ENCODE results near the gene PAWR.

The PAWR gene

GRCh38 chr12:79563021-79563740, 127.6 kb downstream of the PAWR start:
- no peak for ATAC-seq
- no peak for TF ChIP-seq ZC3H10 (CRISPR knock-in tag; IDR thresholded peaks at IDR 0.05)
- TF ChIP-seq BACH2 (CRISPR knock-in tag; IDR thresholded peaks at IDR 0.05; ENCODE audit: borderline replicate concordance) = no peak
- no peak for TF ChIP-seq ZNF70 (CRISPR knock-in tag; IDR thresholded peaks at IDR 0.05)
- TF ChIP-seq SNAI2 (CRISPR knock-in tag; IDR thresholded peaks at IDR 0.05) = no peak
- no peak for TF ChIP-seq CSDC2 (CRISPR knock-in tag; IDR thresholded peaks at IDR 0.05)
- TF ChIP-seq ISL1 (CRISPR knock-in tag; IDR thresholded peaks at IDR 0.05) = no peak
- TF ChIP-seq TCF4 (CRISPR knock-in tag; IDR thresholded peaks at IDR 0.05; ENCODE audit: borderline replicate concordance) = no peak
- TF ChIP-seq CSRNP3 (CRISPR knock-in tag; IDR thresholded peaks at IDR 0.05) = no peak
- TF ChIP-seq, protein P1, sequence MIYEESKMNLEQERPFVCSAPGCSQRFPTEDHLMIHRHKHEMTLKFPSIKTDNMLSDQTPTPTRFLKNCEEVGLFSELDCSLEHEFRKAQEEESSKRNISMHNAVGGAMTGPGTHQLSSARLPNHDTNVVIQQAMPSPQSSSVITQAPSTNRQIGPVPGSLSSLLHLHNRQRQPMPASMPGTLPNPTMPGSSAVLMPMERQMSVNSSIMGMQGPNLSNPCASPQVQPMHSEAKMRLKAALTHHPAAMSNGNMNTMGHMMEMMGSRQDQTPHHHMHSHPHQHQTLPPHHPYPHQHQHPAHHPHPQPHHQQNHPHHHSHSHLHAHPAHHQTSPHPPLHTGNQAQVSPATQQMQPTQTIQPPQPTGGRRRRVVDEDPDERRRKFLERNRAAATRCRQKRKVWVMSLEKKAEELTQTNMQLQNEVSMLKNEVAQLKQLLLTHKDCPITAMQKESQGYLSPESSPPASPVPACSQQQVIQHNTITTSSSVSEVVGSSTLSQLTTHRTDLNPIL (CRISPR knock-in tag; IDR thresholded peaks at IDR 0.05; ENCODE audit: low read depth) = no peak
- no peak for TF ChIP-seq TSHZ2 (CRISPR knock-in tag; IDR thresholded peaks at IDR 0.05)
- no peak for TF ChIP-seq OSR1 (CRISPR knock-in tag; IDR thresholded peaks at IDR 0.05)
- TF ChIP-seq ESRRG (CRISPR knock-in tag; IDR thresholded peaks at IDR 0.05) = no peak
- TF ChIP-seq ZFP3 (CRISPR knock-in tag; IDR thresholded peaks at IDR 0.05) = no peak
- no peak for TF ChIP-seq ZNF565 (CRISPR knock-in tag; conservative IDR thresholded peaks at IDR 0.05; ENCODE audit: low read depth)
- TF ChIP-seq ZFP30 (CRISPR knock-in tag; IDR thresholded peaks at IDR 0.05) = no peak
- no peak for TF ChIP-seq RARB (CRISPR knock-in tag; IDR thresholded peaks at IDR 0.05)

- TF ChIP-seq RARB (CRISPR knock-in tag; IDR thresholded peaks at IDR 0.05) = no peak
- TF ChIP-seq PPARA (CRISPR knock-in tag; IDR thresholded peaks at IDR 0.05; ENCODE audit: borderline replicate concordance) = no peak
- no peak for TF ChIP-seq ZC3H10 (CRISPR knock-in tag; IDR thresholded peaks at IDR 0.05)
- no peak for TF ChIP-seq GLIS3 (CRISPR knock-in tag; IDR thresholded peaks at IDR 0.05)
- TF ChIP-seq ZFP3 (CRISPR knock-in tag; IDR thresholded peaks at IDR 0.05) = no peak
- TF ChIP-seq, protein P2, sequence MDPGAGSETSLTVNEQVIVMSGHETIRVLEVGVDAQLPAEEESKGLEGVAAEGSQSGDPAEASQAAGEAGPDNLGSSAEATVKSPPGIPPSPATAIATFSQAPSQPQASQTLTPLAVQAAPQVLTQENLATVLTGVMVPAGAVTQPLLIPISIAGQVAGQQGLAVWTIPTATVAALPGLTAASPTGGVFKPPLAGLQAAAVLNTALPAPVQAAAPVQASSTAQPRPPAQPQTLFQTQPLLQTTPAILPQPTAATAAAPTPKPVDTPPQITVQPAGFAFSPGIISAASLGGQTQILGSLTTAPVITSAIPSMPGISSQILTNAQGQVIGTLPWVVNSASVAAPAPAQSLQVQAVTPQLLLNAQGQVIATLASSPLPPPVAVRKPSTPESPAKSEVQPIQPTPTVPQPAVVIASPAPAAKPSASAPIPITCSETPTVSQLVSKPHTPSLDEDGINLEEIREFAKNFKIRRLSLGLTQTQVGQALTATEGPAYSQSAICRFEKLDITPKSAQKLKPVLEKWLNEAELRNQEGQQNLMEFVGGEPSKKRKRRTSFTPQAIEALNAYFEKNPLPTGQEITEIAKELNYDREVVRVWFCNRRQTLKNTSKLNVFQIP (CRISPR knock-in tag; IDR thresholded peaks at IDR 0.05; ENCODE audit: borderline replicate concordance, low read depth) = no peak
- TF ChIP-seq, protein P3, sequence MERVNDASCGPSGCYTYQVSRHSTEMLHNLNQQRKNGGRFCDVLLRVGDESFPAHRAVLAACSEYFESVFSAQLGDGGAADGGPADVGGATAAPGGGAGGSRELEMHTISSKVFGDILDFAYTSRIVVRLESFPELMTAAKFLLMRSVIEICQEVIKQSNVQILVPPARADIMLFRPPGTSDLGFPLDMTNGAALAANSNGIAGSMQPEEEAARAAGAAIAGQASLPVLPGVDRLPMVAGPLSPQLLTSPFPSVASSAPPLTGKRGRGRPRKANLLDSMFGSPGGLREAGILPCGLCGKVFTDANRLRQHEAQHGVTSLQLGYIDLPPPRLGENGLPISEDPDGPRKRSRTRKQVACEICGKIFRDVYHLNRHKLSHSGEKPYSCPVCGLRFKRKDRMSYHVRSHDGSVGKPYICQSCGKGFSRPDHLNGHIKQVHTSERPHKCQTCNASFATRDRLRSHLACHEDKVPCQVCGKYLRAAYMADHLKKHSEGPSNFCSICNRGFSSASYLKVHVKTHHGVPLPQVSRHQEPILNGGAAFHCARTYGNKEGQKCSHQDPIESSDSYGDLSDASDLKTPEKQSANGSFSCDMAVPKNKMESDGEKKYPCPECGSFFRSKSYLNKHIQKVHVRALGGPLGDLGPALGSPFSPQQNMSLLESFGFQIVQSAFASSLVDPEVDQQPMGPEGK (CRISPR knock-in tag; IDR thresholded peaks at IDR 0.05; ENCODE audit: borderline replicate concordance) = no peak
These were observed 129.2 kb downstream of the PAWR start for GRCh38 chr12:79561401-79562132.

More at GRCh38 chr12:79561401-79562132, 129.2 kb downstream of the PAWR start:
- no peak for ATAC-seq
